GM12874 (cell line): ENCODE data around the gene ATXN7.

Experiments
- CTCF ChIP-seq: IDR thresholded peaks from 2 replicates; pipeline ENCODE4 v1.5.1; 2011; ENCODE audit warnings: low read depth, mild to moderate bottlenecking, control low read depth, low read length, moderate library complexity; ENCODE audit not compliant: insufficient read depth

Gene ATXN7

DNA sequence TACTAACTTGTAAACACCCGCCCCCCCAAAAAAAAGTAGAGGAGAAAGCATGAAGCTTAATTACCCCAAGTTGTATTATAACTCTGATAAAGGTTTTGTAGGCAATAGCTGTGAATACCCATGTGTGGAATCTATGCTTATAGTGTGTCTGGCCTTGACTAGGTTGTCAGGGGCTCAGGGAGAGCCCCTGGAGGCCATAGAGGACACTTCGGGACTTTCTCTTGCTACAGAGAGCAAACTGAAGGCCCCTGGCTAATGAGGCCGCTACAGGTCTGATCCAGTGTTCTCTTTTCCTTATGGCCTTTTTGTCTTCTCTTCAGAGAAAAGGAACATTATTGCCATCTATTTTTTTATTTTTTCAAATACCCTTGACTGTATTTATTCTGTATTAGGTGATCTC, 67.6 kb downstream of the ATXN7 start:
- TF ChIP-seq CTCF: no peak

DNA sequence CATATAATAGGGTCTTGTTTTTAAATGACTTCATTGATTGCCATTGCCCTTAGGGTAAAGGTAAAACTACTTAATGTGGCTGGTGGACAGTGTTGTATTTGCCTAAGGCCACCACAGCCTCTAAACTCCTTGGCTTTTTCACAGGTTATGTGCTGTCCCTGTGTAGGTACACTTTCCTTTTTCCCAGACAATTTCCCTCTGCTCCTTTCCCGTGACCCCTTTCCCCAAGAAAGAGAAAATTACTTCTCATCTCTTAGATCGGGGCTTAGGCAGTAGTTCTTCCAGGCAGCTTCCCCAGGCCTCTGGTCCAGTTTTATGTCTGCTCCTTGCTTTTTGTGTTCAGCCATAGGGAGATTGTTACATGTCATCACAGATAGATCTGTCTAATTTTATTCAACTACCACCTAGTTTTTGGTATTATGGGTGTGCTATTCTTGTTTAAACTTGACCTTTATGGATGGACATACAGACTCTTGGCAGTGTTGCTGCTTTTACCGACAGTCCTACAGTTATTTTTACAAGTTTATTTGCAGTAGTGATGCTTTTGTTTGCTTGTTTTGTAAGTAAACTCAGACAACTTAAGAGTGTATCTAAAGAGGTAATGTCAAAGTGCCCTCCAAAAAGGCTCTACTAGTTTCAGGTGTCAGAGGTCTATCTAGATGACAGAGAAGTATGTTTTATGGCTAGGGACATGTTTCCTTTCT, 69.0 kb downstream of the ATXN7 start:
- TF ChIP-seq CTCF: no peak

DNA sequence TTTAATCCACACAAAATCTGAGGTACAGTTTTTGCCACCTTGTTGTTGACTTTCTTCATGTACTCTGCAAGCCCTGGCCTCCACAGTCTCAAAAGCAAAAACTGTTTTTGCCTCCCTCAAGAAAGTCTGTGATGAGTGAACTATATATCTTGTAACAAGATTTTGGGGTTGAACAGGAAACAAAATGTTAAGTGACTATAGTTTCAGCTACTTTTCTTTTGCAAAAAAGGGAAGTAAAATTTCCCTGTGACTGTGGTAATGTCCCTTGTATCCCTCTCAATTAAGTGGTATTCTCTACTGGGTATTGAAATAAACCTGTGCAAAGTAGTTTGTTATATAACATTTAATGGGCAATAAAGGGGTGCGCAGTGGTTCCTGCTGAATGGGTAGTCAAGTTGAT, 69.8 kb downstream of the ATXN7 start:
- no peak for TF ChIP-seq CTCF

- no peak for TF ChIP-seq CTCF
These were observed 70.6 kb downstream of the ATXN7 start for GRCh38 chr3:63934041-63934866.

- no peak for TF ChIP-seq CTCF
These were observed 73.3 kb downstream of the ATXN7 start for GRCh38 chr3:63936925-63937324.

GRCh38 chr3:63937661-63938651, 74.3 kb downstream of the ATXN7 start:
- TF ChIP-seq CTCF: no peak

DNA sequence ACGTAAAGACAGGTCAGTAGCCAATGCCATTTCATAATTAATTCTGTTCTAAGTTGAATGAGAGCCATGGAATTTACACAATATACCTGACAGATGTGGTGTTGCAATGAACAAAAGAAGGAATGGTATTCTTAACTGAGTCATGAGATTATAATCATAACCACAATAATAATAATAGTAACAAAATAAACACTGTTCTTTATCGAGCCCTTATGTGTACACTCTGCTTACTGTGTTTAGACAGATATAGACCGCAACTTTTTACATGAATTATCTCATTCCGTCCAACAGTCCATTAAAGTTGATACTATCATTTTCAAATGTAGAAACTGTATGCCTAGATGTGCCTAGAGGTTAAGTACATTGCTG, 76.7 kb downstream of the ATXN7 start:
- TF ChIP-seq CTCF: no peak
